HG02884 (cell line): Measurements from ENCODE around the gene HGD.
"Not testable (repeated sequence)": the region's sequence is repeated elsewhere in the genome, so short reads cannot be mapped to it uniquely, and the experiment has no call there.

Experiments used
- ATAC-seq: cut with Tn5 transposase; IDR thresholded peaks from one replicate; pipeline ENCODE4 v1.9.1; 2021; ENCODE audit warnings: mild to moderate bottlenecking, moderate library complexity; ENCODE audit not compliant: unreplicated experiment

Gene HGD

DNA sequence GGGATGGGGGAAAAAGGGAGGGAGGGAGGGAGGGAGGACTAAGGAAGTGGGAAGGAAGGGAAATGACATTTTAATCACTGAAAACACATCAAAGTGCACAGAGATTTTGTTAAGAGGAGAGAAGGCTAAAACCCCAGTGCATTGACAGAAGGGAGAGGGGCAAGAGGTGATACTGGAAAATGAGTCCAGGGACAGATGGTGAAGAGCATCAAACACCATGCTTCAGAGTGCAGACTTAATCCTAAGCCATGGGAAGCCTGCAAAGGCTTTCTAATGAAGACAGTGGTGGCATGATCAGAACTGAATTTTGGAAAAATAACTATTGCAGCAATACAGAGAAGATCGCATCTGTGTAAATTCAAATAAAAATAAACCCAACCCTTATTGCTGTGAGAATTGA, 41.8 kb downstream of the HGD start:
- no peak for ATAC-seq

DNA sequence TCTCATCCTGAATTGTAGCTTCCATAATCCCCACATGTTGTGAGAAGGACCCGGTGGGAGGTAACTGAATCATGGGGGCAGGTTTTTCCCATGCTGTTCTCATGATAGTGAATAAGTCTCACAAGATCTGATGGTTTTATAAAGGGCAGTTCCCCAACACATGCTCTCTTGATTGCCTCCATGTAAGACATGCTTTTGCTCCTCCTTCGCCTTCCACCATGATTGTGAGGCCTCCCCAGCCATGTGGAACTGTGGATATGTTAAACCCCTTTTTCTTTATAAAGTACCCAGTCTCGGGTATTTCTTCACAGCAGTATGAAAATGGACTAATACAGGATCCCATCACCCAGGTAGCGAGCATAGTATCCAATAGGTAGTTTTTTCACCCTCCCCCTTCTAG, 43.2 kb downstream of the HGD start:
- not testable (repeated sequence) for ATAC-seq

DNA sequence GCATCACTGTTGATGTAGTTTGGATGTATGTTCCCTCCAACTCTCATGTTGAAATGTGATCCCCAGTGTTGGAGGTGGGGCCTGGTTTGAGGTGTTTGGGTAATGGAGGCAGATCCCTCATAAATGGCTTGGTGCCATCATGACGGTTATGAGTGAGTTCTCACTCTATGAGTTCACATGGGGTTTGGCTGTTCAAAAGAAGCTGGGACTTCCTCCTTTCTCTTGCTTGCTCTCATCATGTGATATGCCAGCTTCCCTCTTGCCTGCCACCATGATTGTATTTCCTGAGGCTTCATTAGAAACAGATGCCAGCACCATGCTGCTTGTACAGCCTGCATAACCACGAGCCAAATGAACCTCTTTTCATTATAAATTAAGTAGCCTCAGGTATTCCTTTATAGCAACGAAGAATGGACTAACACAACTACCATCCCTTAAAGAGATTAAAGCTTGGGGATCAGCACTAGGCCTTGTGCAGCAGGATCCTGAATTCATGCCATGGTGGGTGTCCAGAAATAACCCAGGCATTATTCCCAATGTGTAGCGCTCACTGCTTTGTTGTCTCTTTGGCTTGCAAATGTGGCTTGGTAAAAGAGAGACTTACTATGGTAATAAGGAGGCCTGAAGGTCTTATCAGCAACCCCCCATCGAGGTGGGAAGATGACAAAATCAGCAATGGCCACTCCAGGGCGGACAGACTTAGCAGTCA, 44.0 kb downstream of the HGD start:
- ATAC-seq = no peak

DNA sequence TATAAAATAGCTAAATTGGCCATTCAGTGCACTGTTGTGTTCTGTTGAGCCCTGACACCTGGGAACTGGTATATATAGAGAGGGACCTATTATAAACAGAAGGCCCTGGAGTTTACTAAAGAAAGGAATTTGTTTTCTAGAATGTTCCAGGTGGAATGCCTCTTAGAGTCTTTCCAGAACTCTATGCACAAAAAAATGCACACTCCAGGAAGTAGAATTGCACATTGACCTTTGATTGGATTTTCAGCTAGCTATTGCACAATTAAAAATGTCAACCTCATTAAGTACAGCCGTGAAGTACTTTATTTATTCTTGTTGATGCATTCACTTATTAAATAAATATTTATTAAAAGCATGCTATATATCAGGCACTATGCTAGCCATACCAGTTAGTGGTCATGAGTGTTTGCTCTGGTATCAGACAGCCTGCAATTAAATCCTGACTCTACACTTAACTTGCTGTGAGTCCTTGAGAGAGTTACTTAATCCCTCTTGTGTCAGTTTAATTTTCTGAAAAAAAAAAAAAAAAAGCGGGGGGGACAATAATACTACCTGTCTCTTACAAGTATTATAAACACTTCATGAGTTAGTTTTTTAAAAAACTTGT, 45.1 kb downstream of the HGD start:
- ATAC-seq = no peak

- no peak for ATAC-seq
Measured at GRCh38 chr3:120634539-120634938, 47.5 kb downstream of the HGD start.

GRCh38 chr3:120625159-120625586, 56.9 kb downstream of the HGD start:
- no peak for ATAC-seq

DNA sequence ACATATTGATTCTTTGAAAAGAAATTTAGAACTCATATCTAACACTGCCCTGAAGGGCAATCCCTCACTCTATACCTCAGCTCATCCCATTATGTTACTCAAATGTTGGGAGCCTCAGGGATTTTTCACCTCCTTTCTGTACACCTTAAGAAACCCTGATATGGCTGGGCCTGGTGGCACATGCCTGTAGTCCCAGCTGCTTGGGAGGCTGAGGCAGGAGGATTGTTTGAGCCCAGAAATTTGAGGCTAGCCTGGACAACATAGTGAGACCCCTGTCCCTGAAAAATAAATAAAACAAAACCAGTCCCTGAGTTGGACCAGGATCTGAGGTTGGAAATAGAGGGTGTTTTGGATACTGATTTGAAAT, 58.3 kb downstream of the HGD start:
- no peak for ATAC-seq

DNA sequence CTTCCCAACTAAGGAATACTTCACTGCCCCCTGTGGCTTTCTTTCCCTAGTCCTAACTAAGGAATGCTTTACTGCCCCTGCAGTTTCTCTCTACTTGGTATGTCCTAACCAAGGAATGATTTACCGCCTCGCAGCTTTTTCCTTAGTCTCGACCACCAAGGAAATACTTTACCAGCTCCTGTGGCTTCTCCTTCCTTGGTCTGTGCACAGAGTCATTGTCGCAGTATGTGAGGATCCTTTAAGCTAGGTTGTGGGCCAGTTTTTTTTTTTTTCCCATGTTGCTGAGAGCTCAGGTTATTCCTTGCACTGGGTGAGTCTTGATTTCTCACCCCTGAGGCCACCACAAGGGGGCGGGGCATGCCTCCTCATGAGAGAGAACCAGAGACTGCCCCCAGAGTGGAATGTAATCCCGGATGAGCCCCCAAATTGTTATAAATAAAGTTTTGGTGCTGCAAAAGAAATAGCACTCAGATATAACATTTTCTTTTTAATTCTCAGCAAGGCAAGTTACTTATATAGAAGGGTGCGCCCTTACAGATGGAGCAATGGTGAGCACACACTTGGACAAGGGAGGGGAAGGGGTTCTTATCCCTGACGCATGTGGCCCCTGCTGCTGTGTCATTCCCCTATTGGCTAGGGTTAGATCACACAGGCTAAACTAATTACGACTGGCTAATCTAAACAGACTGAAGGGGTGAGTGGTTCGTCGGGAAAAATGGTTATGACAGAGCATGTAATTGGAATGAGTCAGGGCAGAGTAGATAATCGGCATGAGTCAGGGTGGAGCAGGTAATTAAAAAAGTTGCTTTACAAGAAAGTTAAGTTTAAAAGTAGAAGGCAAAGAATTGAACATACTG, 58.9 kb downstream of the HGD start:
- ATAC-seq = no peak

GRCh38 chr3:120622457-120622856, 59.6 kb downstream of the HGD start:
- no peak for ATAC-seq

DNA sequence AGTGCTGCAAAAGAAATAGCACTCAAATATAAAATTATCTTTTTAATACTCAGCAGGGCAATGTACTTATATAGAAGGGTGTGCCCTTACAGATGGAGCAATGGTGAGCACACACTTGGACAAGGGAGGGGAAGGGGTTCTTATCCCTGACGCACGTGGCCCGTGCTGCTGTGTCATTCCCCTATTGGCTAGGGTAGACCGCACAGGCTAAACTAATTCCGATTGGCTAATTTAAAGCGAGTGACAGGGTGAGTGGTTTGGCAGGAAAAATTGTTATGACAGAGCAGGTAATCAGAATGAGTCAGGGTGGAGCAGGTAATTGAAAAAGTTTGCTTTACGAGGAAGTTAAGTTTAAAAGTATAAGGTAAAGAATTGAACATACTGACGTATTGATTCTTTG, 65.3 kb downstream of the HGD start:
- ATAC-seq = not testable (repeated sequence)

DNA sequence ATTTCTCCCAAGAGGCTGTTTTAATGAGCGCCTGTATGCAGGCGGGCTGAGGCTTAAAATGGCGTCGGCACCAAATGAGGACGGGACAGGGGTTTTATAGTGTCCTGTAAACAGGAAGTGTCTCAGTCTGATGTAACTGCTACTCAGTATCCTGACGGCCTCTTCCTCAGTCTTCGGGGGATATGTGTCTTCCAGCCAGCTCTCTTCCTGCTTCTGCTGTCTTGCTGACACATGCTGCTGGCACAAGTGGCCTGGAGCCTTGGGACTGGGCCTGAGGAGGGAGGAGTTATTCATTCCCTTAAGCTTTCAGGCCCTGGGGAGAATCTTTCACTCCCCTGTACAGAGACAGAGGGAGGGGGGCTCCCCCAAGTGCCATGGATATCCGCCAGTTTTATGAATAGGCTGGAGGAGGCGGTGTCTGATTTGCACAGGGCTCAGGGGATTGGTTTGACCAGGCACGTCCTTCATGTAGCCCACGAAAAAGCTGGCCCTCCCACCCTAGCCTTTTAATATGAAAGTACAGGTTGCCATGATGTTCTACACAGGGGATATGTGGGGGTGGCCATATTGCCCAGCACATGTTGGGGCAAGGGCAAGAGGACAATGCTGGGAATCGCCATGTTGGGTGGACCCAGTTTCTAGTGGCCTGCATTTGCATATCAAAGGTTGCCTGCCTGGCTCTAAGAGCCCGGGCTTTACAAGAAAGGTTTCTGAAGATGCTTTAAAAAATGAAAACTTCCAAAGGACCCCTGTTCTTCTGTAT, 66.0 kb downstream of the HGD start:
- no peak for ATAC-seq

DNA sequence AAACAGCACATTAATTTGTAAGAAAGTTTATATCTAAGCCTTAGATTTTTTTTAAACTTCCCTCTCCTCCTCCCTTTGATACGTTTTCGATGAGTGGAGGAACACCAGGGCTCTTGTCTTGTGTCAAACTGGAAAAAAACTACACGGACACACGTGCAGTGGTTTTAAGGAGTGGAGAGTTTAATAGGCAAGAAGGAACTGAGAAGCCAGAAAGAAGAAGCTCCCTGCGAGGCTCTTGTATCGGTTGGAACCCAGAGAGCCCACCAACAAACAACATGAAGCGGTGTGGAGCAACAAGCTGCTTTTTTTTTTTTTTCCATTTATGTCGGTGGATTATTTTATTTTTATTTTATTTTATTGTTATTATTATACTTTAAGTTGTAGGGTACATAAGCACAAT, 67.3 kb downstream of the HGD start:
- ATAC-seq = no peak

- ATAC-seq = no peak
Measured at GRCh38 chr3:120608506-120608905, 73.5 kb downstream of the HGD start.

GRCh38 chr3:120604784-120605183, 77.3 kb downstream of the HGD start:
- no peak for ATAC-seq

DNA sequence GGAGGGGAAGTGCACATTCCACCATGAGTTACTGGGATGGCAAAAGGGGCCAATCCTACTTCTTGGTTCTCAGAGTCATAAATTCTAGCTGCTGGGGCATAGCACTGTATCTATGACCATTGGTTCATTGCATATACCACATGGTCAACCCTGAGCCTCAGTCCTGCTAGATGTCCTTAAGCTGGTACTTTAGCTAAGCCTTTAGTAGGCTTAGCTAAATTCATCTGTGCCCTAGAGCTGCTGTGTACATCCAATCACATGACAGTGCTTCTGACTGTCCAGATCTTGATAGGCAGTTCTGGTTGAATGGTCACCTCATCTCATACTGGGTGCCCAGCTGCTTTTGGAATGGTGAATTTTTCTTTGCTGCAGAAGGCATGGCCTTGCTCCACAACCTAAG, 77.7 kb downstream of the HGD start:
- no peak for ATAC-seq

DNA sequence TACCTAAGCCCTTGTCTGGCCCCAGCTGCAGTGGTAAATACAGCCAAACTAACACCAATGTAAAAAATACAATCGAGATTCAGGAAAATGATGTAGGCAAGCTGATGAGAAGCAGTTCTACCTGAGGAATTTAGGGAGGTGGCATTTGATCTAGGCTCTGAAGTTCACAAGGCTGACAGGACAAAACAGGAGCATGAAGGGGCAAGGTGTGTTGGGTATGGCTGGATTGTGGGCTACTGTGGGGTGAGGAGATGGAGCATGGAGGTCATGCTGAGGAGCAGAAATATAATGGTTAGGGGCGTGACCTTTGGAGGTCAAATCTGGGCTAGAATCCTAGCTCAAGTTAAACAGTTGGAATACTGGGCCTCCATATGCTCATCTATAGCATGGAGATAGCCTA, 79.4 kb downstream of the HGD start:
- ATAC-seq = no peak

DNA sequence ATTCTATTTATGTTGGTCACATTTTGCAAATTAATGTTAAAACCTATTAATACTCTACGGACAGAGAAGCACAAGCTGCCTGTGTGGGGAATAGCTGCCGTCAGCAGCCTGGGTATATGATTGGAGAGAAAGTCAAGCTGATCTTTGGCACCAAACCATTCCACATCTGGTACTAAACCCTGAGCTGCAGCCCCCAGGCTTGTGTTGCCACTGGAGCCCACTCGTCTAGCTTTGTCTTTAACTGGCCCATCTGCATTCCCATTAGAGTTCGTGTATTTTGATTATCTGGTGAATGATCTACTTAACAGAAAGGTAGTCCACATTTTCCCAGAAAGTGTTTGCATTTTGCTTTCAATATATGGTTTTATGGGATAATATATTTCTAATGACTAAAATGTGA, 80.5 kb downstream of the HGD start:
- no peak for ATAC-seq

- no peak for ATAC-seq
Measured at GRCh38 chr3:120599211-120599610, 82.8 kb downstream of the HGD start.

DNA sequence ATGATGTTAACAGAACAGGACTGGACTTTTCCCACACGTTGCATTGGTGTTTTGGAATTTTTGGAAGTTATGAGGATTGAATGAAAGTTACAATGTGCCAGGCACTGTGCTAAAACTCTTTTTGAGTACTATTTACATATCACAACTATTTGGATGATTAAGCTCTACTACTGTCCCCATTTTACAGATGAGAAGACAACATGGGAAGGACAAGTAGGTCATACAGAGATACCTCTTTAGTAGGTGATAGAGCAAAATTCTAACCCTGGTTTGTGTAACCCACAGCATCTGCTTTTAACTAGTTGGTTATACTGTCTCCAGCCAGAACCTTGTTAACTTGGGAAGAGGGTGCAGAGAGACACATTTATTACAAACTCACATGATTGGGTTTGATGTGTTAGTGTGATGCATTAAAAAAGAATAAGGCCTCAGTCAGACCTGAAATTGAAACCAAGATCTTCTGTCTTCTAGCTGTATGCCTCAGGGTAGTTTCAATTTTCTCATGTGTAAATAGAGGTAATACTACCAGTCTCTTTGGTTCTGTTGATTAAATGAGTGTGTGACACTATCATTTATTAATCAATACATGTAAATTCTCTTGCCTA, 84.5 kb downstream of the HGD start:
- ATAC-seq = peak; percentile 42

GRCh38 chr3:120596853-120597223, 85.2 kb downstream of the HGD start:
- ATAC-seq = no peak
